GM23338 (cell line): ENCODE measurements around the gene SLC26A1.

Experiments used
- CREB1 ChIP-seq: fragments of 250-450 bp; sonication (Bioruptor Pico); IDR thresholded peaks from 2 replicates; pipeline ENCODE4 v1.5.0; 2020; ENCODE audit warnings: low read depth, mild to moderate bottlenecking, moderate library complexity
- EZH2 ChIP-seq: fragments of 200-600 bp; sonication (generic); IDR thresholded peaks from one replicate; pipeline ENCODE4 v1.8.0; 2017; ENCODE audit warnings: antibody characterized with exemption, mild to moderate bottlenecking, low read depth; ENCODE audit not compliant: unreplicated experiment
- EZH2phosphoT487 ChIP-seq: fragments of 200-600 bp; sonication (generic); IDR thresholded peaks from one replicate; pipeline ENCODE4 v1.8.1; 2018; ENCODE audit warnings: antibody characterized with exemption; ENCODE audit not compliant: unreplicated experiment
- JUNB ChIP-seq: IDR thresholded peaks from one replicate; pipeline ENCODE4 v1.6.1; 2016; ENCODE audit warnings: antibody characterized with exemption; ENCODE audit not compliant: unreplicated experiment
- NANOG ChIP-seq: IDR thresholded peaks from 2 replicates; pipeline ENCODE4 v1.6.1; 2016; ENCODE audit warnings: antibody characterized with exemption, borderline replicate concordance
- POLR2AphosphoS5 ChIP-seq: IDR thresholded peaks from 2 replicates; pipeline ENCODE4 v1.6.1; 2016; ENCODE audit warnings: antibody characterized with exemption, low read depth
- STAT1 ChIP-seq: IDR thresholded peaks from one replicate; pipeline ENCODE4 v1.6.1; 2016; ENCODE audit warnings: antibody characterized with exemption; ENCODE audit not compliant: unreplicated experiment
- ZNF114 ChIP-seq: fragments of 250-450 bp; sonication (Bioruptor Pico); IDR thresholded peaks from 2 replicates; pipeline ENCODE4 v1.5.0; 2020; ENCODE audit warnings: mild to moderate bottlenecking, moderate library complexity
- ZNF331 ChIP-seq: fragments of 250-450 bp; sonication (Bioruptor Pico); IDR thresholded peaks from 2 replicates; pipeline ENCODE4 v1.5.0; 2020; ENCODE audit warnings: low read depth, mild to moderate bottlenecking, moderate library complexity
- TF ChIP-seq, protein P1 (sequence below), 2 experiments: fragments of 200-600 bp in 1 of 2; sonication (generic) in 1 of 2; conservative IDR thresholded peaks; 2 replicates each; pipeline versions ENCODE4 v1.5.1 to v1.6.1; 2016 to 2017; ENCODE audit warnings: antibody characterized with exemption in 2 of 2, low read depth in 2 of 2, mild to moderate bottlenecking in 2 of 2, moderate library complexity in 1 of 2
- TF ChIP-seq, protein P2 (sequence below): IDR thresholded peaks from one replicate; pipeline ENCODE4 v1.6.1; 2018; ENCODE audit warnings: antibody characterized with exemption; ENCODE audit not compliant: unreplicated experiment
- TF ChIP-seq, protein P3 (sequence below): fragments of 250-450 bp; sonication (Bioruptor Pico); IDR thresholded peaks from 2 replicates; pipeline ENCODE4 v1.5.0; 2020; ENCODE audit warnings: mild to moderate bottlenecking, moderate library complexity
- TF ChIP-seq, protein P4 (sequence below): IDR thresholded peaks from 2 replicates; pipeline ENCODE4 v1.6.1; 2016; ENCODE audit warnings: antibody characterized with exemption

DNA sequence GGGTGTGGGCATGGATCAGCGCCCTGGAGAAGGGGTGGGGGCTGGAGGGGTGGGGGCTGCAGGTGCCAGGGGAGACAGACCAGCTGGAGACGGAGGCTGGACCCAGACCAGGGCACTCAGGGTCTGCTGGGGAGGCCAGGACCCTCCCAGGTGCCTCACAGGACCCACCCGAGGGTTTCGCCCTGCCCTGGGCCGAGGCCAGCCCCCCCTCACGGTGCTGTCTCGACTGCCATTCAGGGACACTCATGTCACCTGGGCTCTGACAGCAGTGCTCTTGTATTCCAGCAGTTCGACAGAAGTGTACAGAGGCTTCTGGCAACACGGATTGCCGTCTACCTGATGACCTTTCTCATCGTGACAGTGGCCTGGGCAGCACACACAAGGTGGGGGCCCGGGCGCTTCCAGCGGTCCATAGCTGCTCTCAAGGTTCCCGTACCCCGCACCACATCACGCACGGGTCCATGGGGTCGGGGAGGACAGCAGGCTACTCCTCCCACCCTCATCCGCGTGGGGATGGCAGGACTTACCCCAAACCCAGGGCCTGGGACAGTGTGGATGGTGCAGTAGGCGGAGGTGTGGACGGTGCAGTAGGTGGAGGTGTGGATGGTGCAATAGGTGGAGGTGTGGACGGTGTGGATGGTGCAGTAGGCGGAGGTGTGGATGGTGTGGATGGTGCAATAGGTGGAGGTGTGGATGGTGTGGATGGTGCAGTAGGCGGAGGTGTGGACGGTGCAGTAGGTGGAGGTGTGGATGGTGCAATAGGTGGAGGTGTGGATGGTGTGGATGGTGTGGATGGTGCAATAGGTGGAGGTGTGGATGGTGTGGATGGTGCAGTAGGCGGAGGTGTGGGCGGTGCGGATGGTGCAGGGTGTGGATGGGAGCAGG lies 42.8 kb downstream of the SLC26A1 start:
- TF ChIP-seq, protein P1, sequence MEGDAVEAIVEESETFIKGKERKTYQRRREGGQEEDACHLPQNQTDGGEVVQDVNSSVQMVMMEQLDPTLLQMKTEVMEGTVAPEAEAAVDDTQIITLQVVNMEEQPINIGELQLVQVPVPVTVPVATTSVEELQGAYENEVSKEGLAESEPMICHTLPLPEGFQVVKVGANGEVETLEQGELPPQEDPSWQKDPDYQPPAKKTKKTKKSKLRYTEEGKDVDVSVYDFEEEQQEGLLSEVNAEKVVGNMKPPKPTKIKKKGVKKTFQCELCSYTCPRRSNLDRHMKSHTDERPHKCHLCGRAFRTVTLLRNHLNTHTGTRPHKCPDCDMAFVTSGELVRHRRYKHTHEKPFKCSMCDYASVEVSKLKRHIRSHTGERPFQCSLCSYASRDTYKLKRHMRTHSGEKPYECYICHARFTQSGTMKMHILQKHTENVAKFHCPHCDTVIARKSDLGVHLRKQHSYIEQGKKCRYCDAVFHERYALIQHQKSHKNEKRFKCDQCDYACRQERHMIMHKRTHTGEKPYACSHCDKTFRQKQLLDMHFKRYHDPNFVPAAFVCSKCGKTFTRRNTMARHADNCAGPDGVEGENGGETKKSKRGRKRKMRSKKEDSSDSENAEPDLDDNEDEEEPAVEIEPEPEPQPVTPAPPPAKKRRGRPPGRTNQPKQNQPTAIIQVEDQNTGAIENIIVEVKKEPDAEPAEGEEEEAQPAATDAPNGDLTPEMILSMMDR (conservative IDR thresholded peaks at IDR 0.05; ENCODE audit: low read depth in 2 of 2), result no peak
- TF ChIP-seq EZH2 (no peak), CREB1 (no peak), EZH2phosphoT487 (no peak), POLR2AphosphoS5 (no peak), ZNF114 (no peak), ZNF331 (CRISPR knock-in tag) (no peak), JUNB (no peak), STAT1 (no peak), NANOG (no peak)
- TF ChIP-seq, protein P2, sequence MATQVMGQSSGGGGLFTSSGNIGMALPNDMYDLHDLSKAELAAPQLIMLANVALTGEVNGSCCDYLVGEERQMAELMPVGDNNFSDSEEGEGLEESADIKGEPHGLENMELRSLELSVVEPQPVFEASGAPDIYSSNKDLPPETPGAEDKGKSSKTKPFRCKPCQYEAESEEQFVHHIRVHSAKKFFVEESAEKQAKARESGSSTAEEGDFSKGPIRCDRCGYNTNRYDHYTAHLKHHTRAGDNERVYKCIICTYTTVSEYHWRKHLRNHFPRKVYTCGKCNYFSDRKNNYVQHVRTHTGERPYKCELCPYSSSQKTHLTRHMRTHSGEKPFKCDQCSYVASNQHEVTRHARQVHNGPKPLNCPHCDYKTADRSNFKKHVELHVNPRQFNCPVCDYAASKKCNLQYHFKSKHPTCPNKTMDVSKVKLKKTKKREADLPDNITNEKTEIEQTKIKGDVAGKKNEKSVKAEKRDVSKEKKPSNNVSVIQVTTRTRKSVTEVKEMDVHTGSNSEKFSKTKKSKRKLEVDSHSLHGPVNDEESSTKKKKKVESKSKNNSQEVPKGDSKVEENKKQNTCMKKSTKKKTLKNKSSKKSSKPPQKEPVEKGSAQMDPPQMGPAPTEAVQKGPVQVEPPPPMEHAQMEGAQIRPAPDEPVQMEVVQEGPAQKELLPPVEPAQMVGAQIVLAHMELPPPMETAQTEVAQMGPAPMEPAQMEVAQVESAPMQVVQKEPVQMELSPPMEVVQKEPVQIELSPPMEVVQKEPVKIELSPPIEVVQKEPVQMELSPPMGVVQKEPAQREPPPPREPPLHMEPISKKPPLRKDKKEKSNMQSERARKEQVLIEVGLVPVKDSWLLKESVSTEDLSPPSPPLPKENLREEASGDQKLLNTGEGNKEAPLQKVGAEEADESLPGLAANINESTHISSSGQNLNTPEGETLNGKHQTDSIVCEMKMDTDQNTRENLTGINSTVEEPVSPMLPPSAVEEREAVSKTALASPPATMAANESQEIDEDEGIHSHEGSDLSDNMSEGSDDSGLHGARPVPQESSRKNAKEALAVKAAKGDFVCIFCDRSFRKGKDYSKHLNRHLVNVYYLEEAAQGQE, result no peak
- TF ChIP-seq, protein P3, sequence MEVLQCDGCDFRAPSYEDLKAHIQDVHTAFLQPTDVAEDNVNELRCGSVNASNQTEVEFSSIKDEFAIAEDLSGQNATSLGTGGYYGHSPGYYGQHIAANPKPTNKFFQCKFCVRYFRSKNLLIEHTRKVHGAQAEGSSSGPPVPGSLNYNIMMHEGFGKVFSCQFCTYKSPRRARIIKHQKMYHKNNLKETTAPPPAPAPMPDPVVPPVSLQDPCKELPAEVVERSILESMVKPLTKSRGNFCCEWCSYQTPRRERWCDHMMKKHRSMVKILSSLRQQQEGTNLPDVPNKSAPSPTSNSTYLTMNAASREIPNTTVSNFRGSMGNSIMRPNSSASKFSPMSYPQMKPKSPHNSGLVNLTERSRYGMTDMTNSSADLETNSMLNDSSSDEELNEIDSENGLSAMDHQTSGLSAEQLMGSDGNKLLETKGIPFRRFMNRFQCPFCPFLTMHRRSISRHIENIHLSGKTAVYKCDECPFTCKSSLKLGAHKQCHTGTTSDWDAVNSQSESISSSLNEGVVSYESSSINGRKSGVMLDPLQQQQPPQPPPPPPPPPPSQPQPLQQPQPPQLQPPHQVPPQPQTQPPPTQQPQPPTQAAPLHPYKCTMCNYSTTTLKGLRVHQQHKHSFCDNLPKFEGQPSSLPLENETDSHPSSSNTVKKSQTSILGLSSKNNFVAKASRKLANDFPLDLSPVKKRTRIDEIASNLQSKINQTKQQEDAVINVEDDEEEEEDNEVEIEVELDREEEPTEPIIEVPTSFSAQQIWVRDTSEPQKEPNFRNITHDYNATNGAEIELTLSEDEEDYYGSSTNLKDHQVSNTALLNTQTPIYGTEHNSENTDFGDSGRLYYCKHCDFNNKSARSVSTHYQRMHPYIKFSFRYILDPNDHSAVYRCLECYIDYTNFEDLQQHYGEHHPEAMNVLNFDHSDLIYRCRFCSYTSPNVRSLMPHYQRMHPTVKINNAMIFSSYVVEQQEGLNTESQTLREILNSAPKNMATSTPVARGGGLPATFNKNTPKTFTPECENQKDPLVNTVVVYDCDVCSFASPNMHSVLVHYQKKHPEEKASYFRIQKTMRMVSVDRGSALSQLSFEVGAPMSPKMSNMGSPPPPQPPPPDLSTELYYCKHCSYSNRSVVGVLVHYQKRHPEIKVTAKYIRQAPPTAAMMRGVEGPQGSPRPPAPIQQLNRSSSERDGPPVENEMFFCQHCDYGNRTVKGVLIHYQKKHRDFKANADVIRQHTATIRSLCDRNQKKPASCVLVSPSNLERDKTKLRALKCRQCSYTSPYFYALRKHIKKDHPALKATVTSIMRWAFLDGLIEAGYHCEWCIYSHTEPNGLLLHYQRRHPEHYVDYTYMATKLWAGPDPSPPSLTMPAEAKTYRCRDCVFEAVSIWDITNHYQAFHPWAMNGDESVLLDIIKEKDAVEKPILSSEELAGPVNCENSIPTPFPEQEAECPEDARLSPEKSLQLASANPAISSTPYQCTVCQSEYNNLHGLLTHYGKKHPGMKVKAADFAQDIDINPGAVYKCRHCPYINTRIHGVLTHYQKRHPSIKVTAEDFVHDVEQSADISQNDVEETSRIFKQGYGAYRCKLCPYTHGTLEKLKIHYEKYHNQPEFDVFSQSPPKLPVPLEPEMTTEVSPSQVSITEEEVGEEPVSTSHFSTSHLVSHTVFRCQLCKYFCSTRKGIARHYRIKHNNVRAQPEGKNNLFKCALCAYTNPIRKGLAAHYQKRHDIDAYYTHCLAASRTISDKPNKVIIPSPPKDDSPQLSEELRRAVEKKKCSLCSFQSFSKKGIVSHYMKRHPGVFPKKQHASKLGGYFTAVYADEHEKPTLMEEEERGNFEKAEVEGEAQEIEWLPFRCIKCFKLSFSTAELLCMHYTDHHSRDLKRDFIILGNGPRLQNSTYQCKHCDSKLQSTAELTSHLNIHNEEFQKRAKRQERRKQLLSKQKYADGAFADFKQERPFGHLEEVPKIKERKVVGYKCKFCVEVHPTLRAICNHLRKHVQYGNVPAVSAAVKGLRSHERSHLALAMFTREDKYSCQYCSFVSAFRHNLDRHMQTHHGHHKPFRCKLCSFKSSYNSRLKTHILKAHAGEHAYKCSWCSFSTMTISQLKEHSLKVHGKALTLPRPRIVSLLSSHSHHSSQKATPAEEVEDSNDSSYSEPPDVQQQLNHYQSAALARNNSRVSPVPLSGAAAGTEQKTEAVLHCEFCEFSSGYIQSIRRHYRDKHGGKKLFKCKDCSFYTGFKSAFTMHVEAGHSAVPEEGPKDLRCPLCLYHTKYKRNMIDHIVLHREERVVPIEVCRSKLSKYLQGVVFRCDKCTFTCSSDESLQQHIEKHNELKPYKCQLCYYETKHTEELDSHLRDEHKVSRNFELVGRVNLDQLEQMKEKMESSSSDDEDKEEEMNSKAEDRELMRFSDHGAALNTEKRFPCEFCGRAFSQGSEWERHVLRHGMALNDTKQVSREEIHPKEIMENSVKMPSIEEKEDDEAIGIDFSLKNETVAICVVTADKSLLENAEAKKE (CRISPR knock-in tag), result no peak
- TF ChIP-seq, protein P4, sequence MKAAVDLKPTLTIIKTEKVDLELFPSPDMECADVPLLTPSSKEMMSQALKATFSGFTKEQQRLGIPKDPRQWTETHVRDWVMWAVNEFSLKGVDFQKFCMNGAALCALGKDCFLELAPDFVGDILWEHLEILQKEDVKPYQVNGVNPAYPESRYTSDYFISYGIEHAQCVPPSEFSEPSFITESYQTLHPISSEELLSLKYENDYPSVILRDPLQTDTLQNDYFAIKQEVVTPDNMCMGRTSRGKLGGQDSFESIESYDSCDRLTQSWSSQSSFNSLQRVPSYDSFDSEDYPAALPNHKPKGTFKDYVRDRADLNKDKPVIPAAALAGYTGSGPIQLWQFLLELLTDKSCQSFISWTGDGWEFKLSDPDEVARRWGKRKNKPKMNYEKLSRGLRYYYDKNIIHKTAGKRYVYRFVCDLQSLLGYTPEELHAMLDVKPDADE, result no peak
